Transverse colon (tissue), 4 donors: Measurements from ENCODE around the gene DGKG. TPM values are rescaled to one million over a fixed set of nuclear protein-coding genes. Genes with fewer than 3 reads are reported as not detected.

Experiments used
- DNase-seq: peaks from one replicate; pipeline ENCODE4 v3.0.0-alpha.2; 2019
- H3K27ac ChIP-seq, 4 donors: fragments of 200-600 bp; sonication (generic); 2 replicates each; pipeline ENCODE4 v1.5.1; 2016 to 2018; ENCODE audit warnings: inconsistent platforms in 4 of 4
- H3K27me3 ChIP-seq: fragments of 200-600 bp; sonication (generic); 2 replicates; pipeline ENCODE4 v1.5.1; 2017; ENCODE audit warnings: inconsistent platforms
- H3K36me3 ChIP-seq, 4 donors: fragments of 200-600 bp; sonication (generic); 2 replicates each; pipeline ENCODE4 v1.5.1; 2017 to 2019; ENCODE audit warnings: inconsistent platforms in 4 of 4
- H3K4me1 ChIP-seq, 4 donors: fragments of 200-600 bp; sonication (generic); 2 replicates each; pipeline ENCODE4 v1.5.1; 2017 to 2020; ENCODE audit warnings: inconsistent platforms in 4 of 4
- H3K4me3 ChIP-seq, 4 donors: fragments of 200-600 bp; sonication (generic); 1 replicate in 1 of 4; 2 replicates in 3 of 4; pipeline versions ENCODE4 v1.5.1 to v1.6.1; 2017 to 2019; ENCODE audit warnings: inconsistent platforms in 4 of 4
- H3K9me3 ChIP-seq, 2 donors: fragments of 200-600 bp; sonication (generic); 2 replicates each; pipeline ENCODE4 v1.5.1; 2017 to 2019; ENCODE audit warnings: inconsistent platforms in 2 of 2
- CTCF ChIP-seq, 5 experiments: fragments of 200-600 bp in 3 of 5; fragments of 450-650 bp in 2 of 5; sonication (generic) in 3 of 5; IDR thresholded peaks; 1 replicate in 2 of 5; 2 replicates in 3 of 5; pipeline ENCODE4 v1.5.1; 2016 to 2017; ENCODE audit warnings: antibody characterized with exemption in 5 of 5, inconsistent platforms in 3 of 5, mild to moderate bottlenecking in 2 of 5, moderate library complexity in 1 of 5
- EP300 ChIP-seq: sonication (generic); formaldehyde crosslinking; IDR thresholded peaks from one replicate; pipeline ENCODE4 v1.6.1; 2017; ENCODE audit warnings: antibody characterized with exemption, low read depth
- POLR2A ChIP-seq: fragments of 450-650 bp; IDR thresholded peaks from one replicate; pipeline ENCODE4 v1.6.1; 2016; ENCODE audit warnings: antibody characterized with exemption, mild to moderate bottlenecking, moderate library complexity
- POLR2AphosphoS5 ChIP-seq, 3 donors: sonication (generic); formaldehyde crosslinking; IDR thresholded peaks; one replicate each; pipeline ENCODE4 v1.6.1; 2016; ENCODE audit warnings: antibody characterized with exemption in 3 of 3
- WGBS, 2 donors: methylation state at CpG; one replicate each; pipeline ENCODE4 v1.1.5; 2018; ENCODE audit warnings: low coverage in 1 of 2; 5-methylcytosine and 5-hydroxymethylcytosine counted together
- in situ Hi-C, 4 donors: fragments of 200-750 bp; cut with MboI; loops; one replicate each; pipeline versions ENCODE4 v1.15.0 to v1.15.1; 2017; ENCODE audit warnings: low sequenced_read_pairs in 3 of 4, low pct_ligation_motif_present in 1 of 4, low pct_unique_long_range_greater_than_20kb in 1 of 4
- intact Hi-C: fragments of 100-400 bp; cut with DNase I; formaldehyde crosslinking; loops from one replicate; pipeline ENCODE4 v1.15.1; 2023; ENCODE audit warnings: low total_unique reads
- total RNA-seq, 4 donors: library from RNA; depleted of rRNA; stranded (reverse); fragments of >200 nt; gene quantifications; one replicate each; pipeline ENCODE4 v1.1.0, GENCODE V29; 2016

Gene DGKG
- total RNA-seq, 4 donors from 2014 or later = 1.00 to 2.9 (median 1.8) TPM

GRCh38 chr3:186339180-186339918, 22.7 kb downstream of the DGKG start:
- Histone ChIP-seq H3K27ac (no peak overlapping the region), H3K36me3 (no peaks in the 10 kb centered on the region), H3K4me3 (no peak overlapping the region), H3K27me3 (no peaks in the 10 kb centered on the region), H3K9me3 (no peaks in the 10 kb centered on the region), H3K4me1 (no peaks in the 10 kb centered on the region)
- in situ Hi-C loops = no loop called here
- intact Hi-C loops = no loop called here
- WGBS, 2 donors = 66 to 68% methylated on average over 3 to 4 of the region's 4 CpGs
- TF ChIP-seq POLR2AphosphoS5 (IDR thresholded peaks at IDR 0.05) (no peak), CTCF (IDR thresholded peaks at IDR 0.05) (no peak), EP300 (no peak), POLR2A (no peak)
- no peak for DNase-seq

GRCh38 chr3:186333256-186333655, 28.8 kb downstream of the DGKG start:
- H3K9me3 ChIP-seq = no peaks in the 10 kb centered on the region
- in situ Hi-C loops (no loop called here), intact Hi-C loops (no loop called here)
- TF ChIP-seq POLR2A (no peak), POLR2AphosphoS5 (IDR thresholded peaks at IDR 0.05) (no peak), EP300 (no peak), CTCF (IDR thresholded peaks at IDR 0.05) (no peak)
- no peak for DNase-seq
- H3K4me3 ChIP-seq = no peak overlapping the region
- no peak overlapping the region for H3K27ac ChIP-seq
- no peaks in the 10 kb centered on the region for H3K36me3 ChIP-seq
- no peaks in the 10 kb centered on the region for H3K4me1 ChIP-seq
- no peaks in the 10 kb centered on the region for H3K27me3 ChIP-seq

- in situ Hi-C loops (no loop called here), intact Hi-C loops (no loop called here)
- DNase-seq = no peak
- H3K36me3 ChIP-seq = no peaks in the 10 kb centered on the region
- no peak overlapping the region for H3K4me3 ChIP-seq
- 80 to 82% methylated on average over 5 to 6 of the region's 6 CpGs for WGBS, 2 donors
- no peaks in the 10 kb centered on the region for H3K4me1 ChIP-seq
- no peaks in the 10 kb centered on the region for H3K9me3 ChIP-seq
- no peaks in the 10 kb centered on the region for H3K27me3 ChIP-seq
- TF ChIP-seq POLR2AphosphoS5 (IDR thresholded peaks at IDR 0.05) = no peak
- no peak for TF ChIP-seq EP300
- TF ChIP-seq POLR2A = no peak
- TF ChIP-seq CTCF (IDR thresholded peaks at IDR 0.05) = no peak
- H3K27ac ChIP-seq = no peak overlapping the region
Measured at GRCh38 chr3:186330772-186331460, 31.1 kb downstream of the DGKG start.

GRCh38 chr3:186329589-186329988, 32.4 kb downstream of the DGKG start:
- in situ Hi-C loops = no loop called here

More at GRCh38 chr3:186329589-186329988, 32.4 kb downstream of the DGKG start:
- TF ChIP-seq EP300 = no peak
- no peak for TF ChIP-seq POLR2AphosphoS5 (IDR thresholded peaks at IDR 0.05)
- TF ChIP-seq POLR2A = no peak
- no peak for TF ChIP-seq CTCF (IDR thresholded peaks at IDR 0.05)
- Histone ChIP-seq H3K4me3 (no peak overlapping the region), H3K4me1 (no peaks in the 10 kb centered on the region), H3K36me3 (no peaks in the 10 kb centered on the region), H3K27me3 (no peaks in the 10 kb centered on the region), H3K27ac (no peak overlapping the region), H3K9me3 (no peaks in the 10 kb centered on the region)
- intact Hi-C loops = no loop called here
- no peak for DNase-seq
- WGBS, 2 donors = 83 to 89% methylated on average over 1 of the region's 1 CpG
